NCI-H2227 (cell line): ENCODE measurements around the gene TENM3.

ENCODE experiments used
- DNase-seq: peaks from one replicate; lab custom pipeline; 2025; ENCODE audit not compliant: unreplicated experiment; lab: John Stamatoyannopoulos, UW

The TENM3 gene

DNA sequence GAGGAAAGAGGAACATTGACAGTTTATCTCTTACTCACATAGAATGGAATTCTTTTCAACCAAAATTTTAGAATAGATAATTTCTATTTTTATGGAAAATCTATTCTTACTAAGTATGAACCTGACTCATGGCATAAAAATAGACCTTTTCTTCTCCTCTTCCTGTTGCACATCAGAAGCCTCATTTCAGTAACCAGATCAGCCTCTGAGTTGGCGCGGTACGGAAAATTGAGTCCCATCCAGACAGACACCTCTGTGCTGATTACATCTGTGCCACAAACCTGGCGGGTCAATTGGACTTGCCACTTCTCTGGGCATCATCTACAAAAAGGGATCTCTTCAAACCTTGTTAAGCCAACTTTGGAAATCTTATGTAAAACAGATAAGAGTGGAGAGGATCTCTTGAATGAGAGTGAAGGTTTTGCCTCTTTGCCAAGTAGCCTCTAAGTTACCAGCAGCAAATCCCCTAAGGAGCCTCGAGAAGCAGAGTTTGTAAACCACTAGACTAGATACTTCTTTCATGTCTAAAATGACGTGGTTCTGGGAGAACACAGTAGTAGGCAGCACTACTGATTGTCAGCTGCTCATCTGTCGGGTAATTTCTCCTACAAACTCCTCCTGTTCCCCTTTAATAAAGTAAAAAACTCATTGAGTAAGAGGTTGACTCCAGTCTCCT, 37.4 kb downstream of the TENM3 start:
- DNase-seq: no peak

GRCh38 chr4:182286035-182286434, 42.8 kb downstream of the TENM3 start:
- no peak for DNase-seq

DNA sequence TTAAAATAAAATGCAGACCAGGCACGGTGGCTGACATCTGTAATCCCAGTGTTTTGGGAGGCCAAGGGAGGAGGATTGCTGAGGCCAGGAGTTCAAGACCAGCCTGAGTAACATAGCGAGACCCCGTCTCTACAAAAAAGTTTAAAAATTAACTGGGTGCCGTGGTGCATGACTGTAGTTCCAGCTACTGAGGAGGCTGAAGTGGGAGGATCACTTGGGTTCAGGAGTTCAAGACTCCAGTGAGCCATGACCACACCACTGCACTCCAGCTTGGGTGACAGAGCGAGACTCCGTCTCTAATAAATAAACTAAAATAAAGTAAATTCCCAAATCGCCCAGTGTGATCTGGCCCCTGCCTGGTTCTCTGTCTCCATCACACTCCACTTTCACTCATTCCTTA, 43.7 kb downstream of the TENM3 start:
- no peak for DNase-seq

DNA sequence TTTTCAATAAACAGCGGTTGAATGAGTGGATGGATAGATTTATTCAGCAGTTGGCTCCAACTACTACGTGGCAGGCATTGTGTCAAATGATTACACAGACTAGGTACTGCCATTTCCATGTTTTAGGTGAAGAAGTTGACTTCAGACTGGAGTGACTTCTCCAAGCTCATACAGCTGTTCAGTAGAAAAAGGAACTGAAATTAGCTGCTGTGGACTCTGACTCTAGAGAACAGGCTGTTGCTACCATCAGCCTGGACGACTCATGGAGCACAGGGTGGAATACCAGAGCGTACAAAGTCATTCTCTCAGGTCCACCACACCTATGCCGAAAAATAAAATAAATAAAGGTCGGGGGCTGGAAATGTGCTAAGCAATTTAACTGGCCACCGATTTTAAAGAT, 45.3 kb downstream of the TENM3 start:
- no peak for DNase-seq

- DNase-seq: no peak
Measured at GRCh38 chr4:182289809-182290208, 46.6 kb downstream of the TENM3 start.

DNA sequence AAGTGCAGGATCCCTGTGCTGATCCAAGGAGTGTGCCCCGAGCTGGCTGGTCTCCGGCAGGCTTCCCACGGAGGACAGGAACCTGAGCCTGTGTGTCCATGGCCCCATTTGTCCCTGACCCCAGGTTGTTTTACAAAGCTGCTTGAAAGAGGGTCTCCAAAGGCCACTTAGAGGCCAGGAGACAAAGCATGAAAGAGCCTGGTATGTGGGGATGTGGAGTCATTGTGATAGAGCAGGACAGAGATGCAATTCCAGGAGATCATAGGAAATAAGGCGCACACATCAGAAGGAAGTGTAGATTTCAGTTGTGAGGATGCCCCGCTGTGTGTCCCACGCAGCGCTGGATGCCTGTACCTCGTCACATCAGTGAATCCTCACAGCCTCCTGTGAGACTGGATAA, 48.0 kb downstream of the TENM3 start:
- no peak for DNase-seq

- no peak for DNase-seq
Measured at GRCh38 chr4:182291597-182292270, 48.5 kb downstream of the TENM3 start.

- DNase-seq: no peak
Measured at GRCh38 chr4:182292612-182293011, 49.4 kb downstream of the TENM3 start.

- no peak for DNase-seq
Measured at GRCh38 chr4:182293691-182294255, 50.6 kb downstream of the TENM3 start.

GRCh38 chr4:182294451-182294850, 51.2 kb downstream of the TENM3 start:
- DNase-seq: no peak

DNA sequence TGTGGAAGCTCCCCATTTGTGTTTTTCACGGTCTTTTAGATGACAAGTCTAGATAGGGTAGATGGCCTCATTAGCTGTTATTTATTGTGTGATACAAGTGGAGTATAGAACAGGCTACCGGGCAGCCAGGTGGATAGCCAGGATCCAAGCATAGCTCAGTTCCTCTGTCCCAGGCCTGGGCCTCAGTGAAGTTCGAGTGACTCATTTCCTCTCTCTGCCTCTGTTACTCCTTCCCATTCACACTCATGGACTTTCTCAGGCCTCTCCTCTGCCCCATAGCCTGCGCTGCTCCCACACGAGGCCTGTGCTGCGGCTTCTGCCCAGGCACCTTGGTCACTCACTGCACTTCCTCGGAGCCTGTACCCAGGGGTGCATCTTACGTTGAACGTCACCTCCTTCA, 54.5 kb downstream of the TENM3 start:
- no peak for DNase-seq

DNA sequence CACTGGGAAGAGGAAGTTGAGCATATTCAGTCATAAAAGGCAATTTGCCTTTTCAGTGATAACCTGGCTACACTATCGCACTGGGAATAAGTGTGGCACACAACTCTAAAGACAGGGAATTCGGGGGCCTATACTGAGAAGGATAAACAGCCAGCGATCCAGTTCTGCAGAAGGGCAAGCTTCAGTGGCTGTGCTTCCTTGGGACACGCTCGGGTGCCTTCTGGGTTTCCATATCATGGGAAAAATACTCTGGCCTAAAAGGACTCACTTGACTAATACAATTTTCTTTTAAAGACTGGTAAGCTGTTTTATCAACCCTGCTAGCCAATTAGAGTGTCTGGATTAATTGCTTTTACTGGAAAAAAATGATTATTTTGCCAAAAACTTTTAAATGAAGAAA, 58.5 kb downstream of the TENM3 start:
- DNase-seq: no peak

DNA sequence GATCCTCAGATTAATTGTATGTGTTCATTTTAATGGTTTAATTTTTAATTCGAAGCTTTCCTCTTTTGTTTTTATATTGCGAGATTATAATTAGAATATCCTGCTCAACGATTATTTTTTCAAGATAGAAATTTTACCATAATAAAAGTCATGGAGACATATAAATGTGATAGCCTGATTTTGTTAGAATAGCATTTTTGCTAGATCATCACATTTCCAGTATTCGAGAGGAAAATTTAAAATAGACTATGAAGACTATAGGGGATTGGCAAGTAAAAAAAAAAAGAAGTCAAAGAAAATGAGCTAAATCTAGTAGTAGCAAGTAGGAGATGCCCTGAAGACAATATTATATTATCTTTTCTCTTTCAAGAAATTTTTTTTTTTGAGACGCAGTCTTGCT, 60.6 kb downstream of the TENM3 start:
- DNase-seq: no peak

DNA sequence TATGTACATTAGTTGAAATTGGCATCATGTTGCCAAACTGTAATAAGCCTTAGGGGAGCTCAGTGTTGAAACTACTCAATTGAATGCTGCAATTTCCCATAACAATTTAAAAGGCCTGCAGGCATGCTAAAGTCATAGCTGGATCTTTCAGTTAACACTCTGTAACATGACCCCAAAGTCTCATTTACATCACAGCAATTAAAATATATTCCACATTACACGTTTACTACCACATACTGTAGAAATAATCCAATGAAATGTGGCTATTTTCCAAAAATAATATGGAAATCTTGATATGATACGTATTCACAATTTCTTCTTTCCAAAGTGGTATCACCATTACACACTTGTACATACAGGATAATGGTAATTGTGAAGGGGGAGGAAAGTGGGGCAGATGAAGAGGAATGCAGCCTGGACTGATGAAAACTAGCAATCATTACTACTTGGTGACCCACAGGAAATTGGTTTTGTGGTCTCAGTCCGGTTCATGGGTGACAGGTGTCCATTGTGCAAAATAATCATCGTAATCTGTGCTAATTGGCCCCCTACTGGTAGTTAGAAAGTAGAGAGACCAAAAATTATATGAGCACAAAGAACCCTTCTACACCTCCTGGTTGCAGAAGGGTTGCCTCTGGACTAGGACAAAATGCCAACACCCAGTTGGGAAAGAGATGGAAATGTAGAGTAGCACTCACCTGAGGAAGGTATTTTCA, 63.7 kb downstream of the TENM3 start:
- DNase-seq: no peak

- no peak for DNase-seq
Measured at GRCh38 chr4:182307746-182308145, 64.5 kb downstream of the TENM3 start.

- DNase-seq: no peak
Measured at GRCh38 chr4:182309877-182310276, 66.7 kb downstream of the TENM3 start.

DNA sequence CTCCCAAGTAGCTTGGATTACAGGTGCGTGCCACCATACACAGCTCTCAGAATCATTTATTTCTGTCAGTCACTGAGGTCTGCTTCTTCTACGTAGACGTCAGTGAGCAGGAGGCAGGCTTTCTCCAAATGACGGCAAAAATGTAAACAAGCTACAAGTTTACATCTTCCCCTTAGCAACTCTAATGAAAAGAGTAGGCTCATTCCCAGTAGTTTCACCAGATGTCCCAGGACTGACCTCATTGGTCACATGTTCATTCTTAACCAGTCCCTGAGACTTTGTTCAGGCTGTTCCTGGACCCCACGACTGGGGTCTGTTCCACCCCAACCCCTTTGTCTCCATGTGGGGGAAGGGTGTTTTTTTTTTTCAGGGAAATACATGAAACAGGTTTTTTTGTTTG, 67.1 kb downstream of the TENM3 start:
- DNase-seq: no peak

- no peak for DNase-seq
Measured at GRCh38 chr4:182310962-182311361, 67.8 kb downstream of the TENM3 start.

DNA sequence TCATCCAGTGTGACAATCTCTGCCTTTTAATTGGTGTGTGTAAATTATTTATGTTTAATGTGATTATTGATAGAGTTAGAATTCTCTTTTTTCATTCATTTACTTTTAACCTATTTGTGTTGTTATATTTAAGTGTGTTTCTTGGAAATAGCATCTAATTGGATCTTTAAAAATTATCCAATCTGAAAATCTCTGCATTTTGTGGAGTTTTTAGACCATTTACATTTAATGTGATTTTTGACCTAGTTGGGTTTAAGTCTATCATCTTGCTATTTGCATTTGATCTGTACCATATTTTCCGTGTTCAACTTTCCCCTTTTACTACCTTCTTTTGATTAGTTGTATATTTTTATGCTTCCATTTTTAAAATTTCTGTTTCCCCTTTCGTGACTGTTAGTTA, 71.3 kb downstream of the TENM3 start:
- no peak for DNase-seq

DNA sequence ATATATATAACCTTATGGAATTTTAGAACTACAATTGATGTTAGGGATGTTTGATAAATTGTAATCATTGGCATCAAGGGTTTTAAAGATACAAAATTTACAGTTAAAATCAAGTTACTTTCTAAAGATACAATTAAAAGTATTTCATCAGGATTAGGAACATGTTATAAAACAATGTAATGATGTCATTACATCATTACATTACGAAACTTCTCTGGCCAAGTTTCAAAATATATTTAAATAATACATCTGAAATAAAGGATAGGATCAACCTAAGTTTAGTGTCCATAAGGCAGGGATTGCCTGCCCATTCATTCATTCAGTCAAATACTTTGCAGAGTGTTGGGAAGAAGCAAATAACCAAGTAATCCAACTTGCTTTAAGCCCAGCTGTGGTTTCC, 75.1 kb downstream of the TENM3 start:
- DNase-seq: no peak

DNA sequence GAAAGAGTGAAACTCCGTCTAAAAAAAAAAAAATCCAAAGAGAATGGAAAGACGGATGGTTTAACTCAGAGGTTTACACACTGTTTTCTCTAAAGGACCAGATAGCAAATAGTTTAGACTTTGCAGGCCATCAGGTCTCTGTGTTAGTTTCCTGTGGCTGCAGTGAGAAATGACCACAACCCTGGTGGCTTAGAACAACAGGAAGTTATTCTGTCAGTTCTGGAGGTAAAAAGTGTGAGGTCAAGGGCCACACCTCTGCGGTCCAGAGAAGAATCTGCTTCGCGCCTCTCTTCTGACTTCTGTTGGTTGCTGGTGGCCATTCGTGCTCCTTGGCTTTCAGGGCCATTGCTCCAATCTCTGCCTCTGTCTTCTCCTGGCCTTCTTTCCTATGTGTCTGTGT, 76.9 kb downstream of the TENM3 start:
- DNase-seq: no peak

- no peak for DNase-seq
Measured at GRCh38 chr4:182320580-182320979, 77.4 kb downstream of the TENM3 start.
